HL-60 (cell line): ENCODE measurements around the gene TRAPPC6A.

Source experiments
- GABPA ChIP-seq: IDR thresholded peaks from 2 replicates; pipeline ENCODE4 v1.6.1; 2012; ENCODE audit warnings: low read depth
- POLR2AphosphoS5 ChIP-seq: IDR thresholded peaks from 2 replicates; pipeline ENCODE4 v1.6.1; 2012; ENCODE audit warnings: low read depth
- SPI1 ChIP-seq: IDR thresholded peaks from 2 replicates; pipeline ENCODE4 v1.6.1; 2012; ENCODE audit warnings: low read depth, mild to moderate bottlenecking, borderline replicate concordance
- TF ChIP-seq, protein P1 (sequence below): IDR thresholded peaks from one replicate; pipeline ENCODE4 v1.5.1; 2011; ENCODE audit warnings: low read length, control low read depth, inconsistent platforms; ENCODE audit not compliant: insufficient read depth
- TF ChIP-seq, protein P2 (sequence below): IDR thresholded peaks from 2 replicates; pipeline ENCODE4 v1.6.1; 2012; ENCODE audit warnings: low read depth; ENCODE audit not compliant: insufficient replicate concordance

DNA sequence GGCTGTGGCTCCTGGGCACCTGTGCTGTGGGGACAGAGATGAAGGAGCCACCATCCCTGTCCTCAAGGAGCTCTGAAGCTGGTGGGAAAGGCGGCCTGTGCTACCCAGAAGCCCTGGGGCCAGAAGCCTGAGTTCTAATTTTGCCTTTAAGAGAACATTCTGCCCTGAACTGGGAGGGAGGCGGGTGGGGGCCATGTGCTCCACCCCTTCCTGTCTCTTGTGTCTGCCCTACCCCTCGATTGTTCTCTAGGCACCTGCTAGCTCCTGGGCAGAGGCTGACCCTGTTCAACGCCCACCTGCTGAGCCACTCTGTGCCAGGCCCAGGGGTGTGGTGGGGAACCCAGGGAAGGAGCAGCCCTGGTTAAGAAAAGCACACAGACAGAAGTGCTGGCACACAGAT, 5.9 kb downstream of the TRAPPC6A start:
- TF ChIP-seq, protein P1, sequence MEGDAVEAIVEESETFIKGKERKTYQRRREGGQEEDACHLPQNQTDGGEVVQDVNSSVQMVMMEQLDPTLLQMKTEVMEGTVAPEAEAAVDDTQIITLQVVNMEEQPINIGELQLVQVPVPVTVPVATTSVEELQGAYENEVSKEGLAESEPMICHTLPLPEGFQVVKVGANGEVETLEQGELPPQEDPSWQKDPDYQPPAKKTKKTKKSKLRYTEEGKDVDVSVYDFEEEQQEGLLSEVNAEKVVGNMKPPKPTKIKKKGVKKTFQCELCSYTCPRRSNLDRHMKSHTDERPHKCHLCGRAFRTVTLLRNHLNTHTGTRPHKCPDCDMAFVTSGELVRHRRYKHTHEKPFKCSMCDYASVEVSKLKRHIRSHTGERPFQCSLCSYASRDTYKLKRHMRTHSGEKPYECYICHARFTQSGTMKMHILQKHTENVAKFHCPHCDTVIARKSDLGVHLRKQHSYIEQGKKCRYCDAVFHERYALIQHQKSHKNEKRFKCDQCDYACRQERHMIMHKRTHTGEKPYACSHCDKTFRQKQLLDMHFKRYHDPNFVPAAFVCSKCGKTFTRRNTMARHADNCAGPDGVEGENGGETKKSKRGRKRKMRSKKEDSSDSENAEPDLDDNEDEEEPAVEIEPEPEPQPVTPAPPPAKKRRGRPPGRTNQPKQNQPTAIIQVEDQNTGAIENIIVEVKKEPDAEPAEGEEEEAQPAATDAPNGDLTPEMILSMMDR, result no peak
- TF ChIP-seq GABPA (no peak), POLR2AphosphoS5 (no peak), SPI1 (no peak)
- TF ChIP-seq, protein P2, sequence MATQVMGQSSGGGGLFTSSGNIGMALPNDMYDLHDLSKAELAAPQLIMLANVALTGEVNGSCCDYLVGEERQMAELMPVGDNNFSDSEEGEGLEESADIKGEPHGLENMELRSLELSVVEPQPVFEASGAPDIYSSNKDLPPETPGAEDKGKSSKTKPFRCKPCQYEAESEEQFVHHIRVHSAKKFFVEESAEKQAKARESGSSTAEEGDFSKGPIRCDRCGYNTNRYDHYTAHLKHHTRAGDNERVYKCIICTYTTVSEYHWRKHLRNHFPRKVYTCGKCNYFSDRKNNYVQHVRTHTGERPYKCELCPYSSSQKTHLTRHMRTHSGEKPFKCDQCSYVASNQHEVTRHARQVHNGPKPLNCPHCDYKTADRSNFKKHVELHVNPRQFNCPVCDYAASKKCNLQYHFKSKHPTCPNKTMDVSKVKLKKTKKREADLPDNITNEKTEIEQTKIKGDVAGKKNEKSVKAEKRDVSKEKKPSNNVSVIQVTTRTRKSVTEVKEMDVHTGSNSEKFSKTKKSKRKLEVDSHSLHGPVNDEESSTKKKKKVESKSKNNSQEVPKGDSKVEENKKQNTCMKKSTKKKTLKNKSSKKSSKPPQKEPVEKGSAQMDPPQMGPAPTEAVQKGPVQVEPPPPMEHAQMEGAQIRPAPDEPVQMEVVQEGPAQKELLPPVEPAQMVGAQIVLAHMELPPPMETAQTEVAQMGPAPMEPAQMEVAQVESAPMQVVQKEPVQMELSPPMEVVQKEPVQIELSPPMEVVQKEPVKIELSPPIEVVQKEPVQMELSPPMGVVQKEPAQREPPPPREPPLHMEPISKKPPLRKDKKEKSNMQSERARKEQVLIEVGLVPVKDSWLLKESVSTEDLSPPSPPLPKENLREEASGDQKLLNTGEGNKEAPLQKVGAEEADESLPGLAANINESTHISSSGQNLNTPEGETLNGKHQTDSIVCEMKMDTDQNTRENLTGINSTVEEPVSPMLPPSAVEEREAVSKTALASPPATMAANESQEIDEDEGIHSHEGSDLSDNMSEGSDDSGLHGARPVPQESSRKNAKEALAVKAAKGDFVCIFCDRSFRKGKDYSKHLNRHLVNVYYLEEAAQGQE, result no peak
